Parathyroid adenoma (tissue), 2 donors: Measurements from ENCODE around the gene HADHA.
"Not testable (repeated sequence)": the region's sequence is repeated elsewhere in the genome, so short reads cannot be mapped to it uniquely, and the experiment has no call there.

ENCODE experiments used
- H2AFZ ChIP-seq: fragments of 300-600 bp; sonication (generic); one replicate; pipeline ENCODE4 v1.7.0; 2017; ENCODE audit warnings: antibody characterized with exemption, mild to moderate bottlenecking
- H3K27ac ChIP-seq: fragments of 300-600 bp; sonication (generic); one replicate; pipeline ENCODE4 v1.7.0; 2017
- H3K27me3 ChIP-seq: fragments of 300-600 bp; sonication (generic); one replicate; pipeline ENCODE4 v1.7.0; 2017; ENCODE audit warnings: low read length; ENCODE audit not compliant: control insufficient read depth, insufficient read depth
- H3K36me3 ChIP-seq: fragments of 300-600 bp; sonication (generic); one replicate; pipeline ENCODE4 v1.7.0; 2017; ENCODE audit warnings: low read length; ENCODE audit not compliant: control insufficient read depth, insufficient read depth
- H3K4me1 ChIP-seq: fragments of 300-600 bp; sonication (generic); one replicate; pipeline ENCODE4 v1.7.0; 2017; ENCODE audit warnings: control low read depth
- H3K4me2 ChIP-seq: fragments of 300-600 bp; sonication (generic); one replicate; pipeline ENCODE4 v1.7.0; 2017; ENCODE audit warnings: low read length
- H3K4me3 ChIP-seq: fragments of 300-600 bp; sonication (generic); one replicate; pipeline ENCODE4 v1.7.0; 2017; ENCODE audit warnings: low read depth, low read length
- H3K79me2 ChIP-seq: fragments of 300-600 bp; sonication (generic); one replicate; pipeline ENCODE4 v1.7.0; 2017; ENCODE audit warnings: control low read depth
- H3K9ac ChIP-seq: fragments of 300-600 bp; sonication (generic); one replicate; pipeline ENCODE4 v1.7.0; 2017; ENCODE audit warnings: mild to moderate bottlenecking
- H3K9me3 ChIP-seq: fragments of 300-600 bp; sonication (generic); one replicate; pipeline ENCODE4 v1.7.0; 2017; ENCODE audit warnings: low read length; ENCODE audit not compliant: control insufficient read depth
- CTCF ChIP-seq: fragments of 300-600 bp; sonication (generic); IDR thresholded peaks from one replicate; pipeline ENCODE4 v1.7.0; 2017; ENCODE audit warnings: antibody characterized with exemption, mild to moderate bottlenecking
- donor health status: primary hyperparathyroidism.

HADHA gene

GRCh38 chr2:26168785-26169184 lies 75.6 kb downstream of the HADHA start:
- no peak overlapping the region for H3K27ac ChIP-seq
- H3K4me2 ChIP-seq, result no peak overlapping the region
- no peaks in the 10 kb centered on the region for H3K9me3 ChIP-seq
- no peaks in the 10 kb centered on the region for H3K36me3 ChIP-seq
- no peak overlapping the region for H3K4me3 ChIP-seq
- no peaks in the 10 kb centered on the region for H3K4me1 ChIP-seq
- H3K9ac ChIP-seq, result no peak overlapping the region
- no peaks in the 10 kb centered on the region for H3K27me3 ChIP-seq
- peaks cover 2% of the 10 kb centered on the region for H3K79me2 ChIP-seq
- no peak overlapping the region for H2AFZ ChIP-seq
- no peak for TF ChIP-seq CTCF

GRCh38 chr2:26166541-26166940 lies 77.9 kb downstream of the HADHA start:
- H3K4me3 ChIP-seq, H3K27ac ChIP-seq, H3K36me3 ChIP-seq, H2AFZ ChIP-seq, H3K9ac ChIP-seq, H3K4me1 ChIP-seq, H3K4me2 ChIP-seq, H3K27me3 ChIP-seq, H3K9me3 ChIP-seq, H3K79me2 ChIP-seq: not testable (repeated sequence)

- no peak for TF ChIP-seq CTCF
- no peaks in the 10 kb centered on the region for H3K79me2 ChIP-seq
- H3K27me3 ChIP-seq, result no peaks in the 10 kb centered on the region
Measured at GRCh38 chr2:26165403-26165802, 79.0 kb downstream of the HADHA start.

GRCh38 chr2:26164641-26165211 lies 79.7 kb downstream of the HADHA start:
- Histone ChIP-seq H3K27me3 (no peaks in the 10 kb centered on the region), H3K36me3 (no peaks in the 10 kb centered on the region), H3K4me1 (peaks cover 3% of the 10 kb centered on the region), H3K4me2 (no peak overlapping the region), H3K4me3 (no peak overlapping the region), H3K27ac (no peak overlapping the region), H3K9ac (no peak overlapping the region), H3K9me3 (no peaks in the 10 kb centered on the region), H3K79me2 (no peaks in the 10 kb centered on the region), H2AFZ (no peak overlapping the region)
- TF ChIP-seq CTCF, result no peak

More at GRCh38 chr2:26165403-26165802, 79.0 kb downstream of the HADHA start:
- H2AFZ ChIP-seq, result no peak overlapping the region
- H3K4me2 ChIP-seq, result no peak overlapping the region
- peaks cover 3% of the 10 kb centered on the region for H3K4me1 ChIP-seq
- H3K9me3 ChIP-seq, result no peaks in the 10 kb centered on the region
- H3K4me3 ChIP-seq, result no peak overlapping the region
- no peak overlapping the region for H3K27ac ChIP-seq
- no peaks in the 10 kb centered on the region for H3K36me3 ChIP-seq
- H3K9ac ChIP-seq, result no peak overlapping the region

GRCh38 chr2:26164231-26164630 lies 80.2 kb downstream of the HADHA start:
- no peaks in the 10 kb centered on the region for H3K36me3 ChIP-seq
- no peak overlapping the region for H3K4me3 ChIP-seq
- no peak overlapping the region for H3K27ac ChIP-seq
- H3K9ac ChIP-seq, result no peak overlapping the region
- no peak overlapping the region for H3K4me2 ChIP-seq
- H3K27me3 ChIP-seq, result no peaks in the 10 kb centered on the region
- H2AFZ ChIP-seq, result peak overlapping the region; percentile 6
- peaks cover 3% of the 10 kb centered on the region for H3K4me1 ChIP-seq
- no peaks in the 10 kb centered on the region for H3K9me3 ChIP-seq
- H3K79me2 ChIP-seq, result no peaks in the 10 kb centered on the region
- TF ChIP-seq CTCF, result no peak
